GM13976 (cell line): ENCODE data around the gene DRG2.

Source experiments
- DNase-seq: peaks from one replicate; pipeline ENCODE4 v3.0.0; 2012; ENCODE audit warnings: low spot score
- CTCF ChIP-seq: IDR thresholded peaks from 2 replicates; pipeline ENCODE4 v1.5.1; 2012; ENCODE audit warnings: borderline replicate concordance, mild to moderate bottlenecking; ENCODE audit not compliant: insufficient read depth; ENCODE audit errors: extremely low read depth, missing control alignments, control extremely low read depth
- in situ Hi-C: fragments of 300-500 bp; cut with MboI; formaldehyde crosslinking; loops from one replicate; pipeline ENCODE4 v1.12.0; 2022; ENCODE audit warnings: low sequenced_read_pairs, mixed read lengths, inconsistent platforms; ENCODE audit not compliant: unreplicated experiment

The DRG2 gene

GRCh38 chr17:18119938-18120337 is 32.2 kb downstream of the DRG2 start:
- in situ Hi-C loops, result no loop called here
- DNase-seq, result no peak
- TF ChIP-seq CTCF, result no peak

- no peak for TF ChIP-seq CTCF
- DNase-seq, result no peak
- in situ Hi-C loops, result no loop called here
These were observed 32.8 kb downstream of the DRG2 start for GRCh38 chr17:18120461-18121017.

GRCh38 chr17:18121144-18121910 is 33.6 kb downstream of the DRG2 start:
- no peak for DNase-seq
- no peak for TF ChIP-seq CTCF
- in situ Hi-C loops, result no loop called here

GRCh38 chr17:18122990-18123753 is 35.4 kb downstream of the DRG2 start:
- no peak for DNase-seq
- no peak for TF ChIP-seq CTCF
- in situ Hi-C loops, result no loop called here

GRCh38 chr17:18124345-18125126 is 36.8 kb downstream of the DRG2 start:
- in situ Hi-C loops, result no loop called here

More at GRCh38 chr17:18124345-18125126, 36.8 kb downstream of the DRG2 start:
- no peak for TF ChIP-seq CTCF
- DNase-seq, result no peak
